Superior temporal gyrus (tissue), 1 donor: ENCODE measurements around the gene C1QTNF9B.
"Not testable (repeated sequence)": the region's sequence is repeated elsewhere in the genome, so short reads cannot be mapped to it uniquely, and the experiment has no call there.

Experiments used
- DNase-seq: peaks from one replicate; pipeline ENCODE4 v3.0.0-alpha.2; 2016; ENCODE audit errors: extremely low spot score

Gene C1QTNF9B

GRCh38 chr13:23894746-23895145 lies 2.6 kb downstream of the C1QTNF9B start:
- DNase-seq = not testable (repeated sequence)

- not testable (repeated sequence) for DNase-seq
These were observed 3.5 kb downstream of the C1QTNF9B start for GRCh38 chr13:23893791-23894190.

GRCh38 chr13:23889615-23890607 lies 7.4 kb downstream of the C1QTNF9B start:
- DNase-seq = no peak

GRCh38 chr13:23888658-23889614 lies 8.4 kb downstream of the C1QTNF9B start, which contains the start of gene MIPEP:
MIPEP (minus strand) TSS chr13:23889400; CDS start chr13:23889320, 80 bp downstream.
- DNase-seq = peak; percentile 96

- peak; percentile 27 for DNase-seq
These were observed 12.9 kb downstream of the C1QTNF9B start for GRCh38 chr13:23884361-23884760.

- DNase-seq = peak; percentile 67
These were observed 14.0 kb downstream of the C1QTNF9B start for GRCh38 chr13:23883255-23883654.

- DNase-seq = not testable (repeated sequence)
These were observed 15.9 kb downstream of the C1QTNF9B start for GRCh38 chr13:23881402-23881800.

- not testable (repeated sequence) for DNase-seq
These were observed 16.6 kb downstream of the C1QTNF9B start for GRCh38 chr13:23880493-23881401.

GRCh38 chr13:23877286-23877685 lies 20.0 kb downstream of the C1QTNF9B start:
- DNase-seq = no peak

- DNase-seq = peak; percentile 79
These were observed 21.0 kb downstream of the C1QTNF9B start for GRCh38 chr13:23876265-23876664.

GRCh38 chr13:23871616-23872220 lies 25.6 kb downstream of the C1QTNF9B start:
- DNase-seq = peak; percentile 75

- DNase-seq = no peak
These were observed 26.8 kb downstream of the C1QTNF9B start for GRCh38 chr13:23870356-23871140.

GRCh38 chr13:23868521-23868920 lies 28.8 kb downstream of the C1QTNF9B start:
- DNase-seq = no peak

- no peak for DNase-seq
These were observed 30.2 kb downstream of the C1QTNF9B start for GRCh38 chr13:23867027-23867491.

- DNase-seq = no peak
These were observed 30.8 kb downstream of the C1QTNF9B start for GRCh38 chr13:23866420-23867026.

GRCh38 chr13:23865906-23866305 lies 31.4 kb downstream of the C1QTNF9B start:
- no peak for DNase-seq

GRCh38 chr13:23865026-23865425 lies 32.3 kb downstream of the C1QTNF9B start:
- no peak for DNase-seq

- DNase-seq = no peak
These were observed 36.0 kb downstream of the C1QTNF9B start for GRCh38 chr13:23861310-23861709.

GRCh38 chr13:23859904-23860303 lies 37.4 kb downstream of the C1QTNF9B start:
- no peak for DNase-seq
